ENCODE measurements around the gene TRPM3.

Gene TRPM3

GRCh38 chr9:70552561-70552960, 568.9 kb downstream of the TRPM3 start:
- DNase-seq = no peak
- Mint-ChIP-seq H3K9me3 (no peaks in the 10 kb centered on the region), H3K27ac (no peak overlapping the region), H3K4me3 (no peak overlapping the region), H3K4me1 (peaks cover 38% of the 10 kb centered on the region), H3K36me3 (ENCODE audit: low read depth) (no peaks in the 10 kb centered on the region), H3K27me3 (ENCODE audit: low read depth, poor library complexity) (peaks cover 5% of the 10 kb centered on the region)
- no peak for TF ChIP-seq CTCF (IDR thresholded peaks at IDR 0.05)

GRCh38 chr9:70551801-70552200, 569.6 kb downstream of the TRPM3 start:
- peaks cover 38% of the 10 kb centered on the region for H3K4me1 Mint-ChIP-seq
- no peak overlapping the region for H3K27ac Mint-ChIP-seq
- no peak overlapping the region for H3K4me3 Mint-ChIP-seq
- no peak for DNase-seq
- H3K27me3 Mint-ChIP-seq (ENCODE audit: low read depth, poor library complexity) = peaks cover 5% of the 10 kb centered on the region
- H3K9me3 Mint-ChIP-seq = no peaks in the 10 kb centered on the region
- no peaks in the 10 kb centered on the region for H3K36me3 Mint-ChIP-seq (ENCODE audit: low read depth)
- no peak for TF ChIP-seq CTCF (IDR thresholded peaks at IDR 0.05)

GRCh38 chr9:70551396-70551795, 570.0 kb downstream of the TRPM3 start:
- Mint-ChIP-seq H3K36me3 (ENCODE audit: low read depth) (no peaks in the 10 kb centered on the region), H3K4me1 (peaks cover 38% of the 10 kb centered on the region), H3K9me3 (no peaks in the 10 kb centered on the region), H3K4me3 (no peak overlapping the region), H3K27ac (no peak overlapping the region), H3K27me3 (ENCODE audit: low read depth, poor library complexity) (peaks cover 5% of the 10 kb centered on the region)
- no peak for DNase-seq
- TF ChIP-seq CTCF (IDR thresholded peaks at IDR 0.05) = no peak

GRCh38 chr9:70549926-70550325, 571.5 kb downstream of the TRPM3 start:
- no peak for TF ChIP-seq CTCF (IDR thresholded peaks at IDR 0.05)
- DNase-seq = no peak
- Mint-ChIP-seq H3K4me3 (no peak overlapping the region), H3K27me3 (ENCODE audit: low read depth, poor library complexity) (peaks cover 5% of the 10 kb centered on the region), H3K4me1 (peaks cover 32% of the 10 kb centered on the region), H3K36me3 (ENCODE audit: low read depth) (no peaks in the 10 kb centered on the region), H3K27ac (no peak overlapping the region), H3K9me3 (no peaks in the 10 kb centered on the region)

- Mint-ChIP-seq H3K9me3 (no peaks in the 10 kb centered on the region), H3K4me1 (peaks cover 9% of the 10 kb centered on the region), H3K27me3 (ENCODE audit: low read depth, poor library complexity) (peaks cover 6% of the 10 kb centered on the region), H3K4me3 (no peak overlapping the region), H3K36me3 (ENCODE audit: low read depth) (no peaks in the 10 kb centered on the region), H3K27ac (no peak overlapping the region)
- no peak for TF ChIP-seq CTCF (IDR thresholded peaks at IDR 0.05)
- no peak for DNase-seq
Measured at GRCh38 chr9:70542311-70542931, 579.0 kb downstream of the TRPM3 start.

- no peak overlapping the region for H3K4me3 Mint-ChIP-seq
- H3K27ac Mint-ChIP-seq = no peak overlapping the region
- DNase-seq = no peak
- H3K27me3 Mint-ChIP-seq (ENCODE audit: low read depth, poor library complexity) = peaks cover 9% of the 10 kb centered on the region
- no peaks in the 10 kb centered on the region for H3K9me3 Mint-ChIP-seq
- no peaks in the 10 kb centered on the region for H3K36me3 Mint-ChIP-seq (ENCODE audit: low read depth)
- no peak for TF ChIP-seq CTCF (IDR thresholded peaks at IDR 0.05)
- H3K4me1 Mint-ChIP-seq = peaks cover 22% of the 10 kb centered on the region
Measured at GRCh38 chr9:70540016-70540415, 581.4 kb downstream of the TRPM3 start.

All from nephron progenitor cell (in vitro differentiated cells).